ENCODE results near the gene PARP8. TPM values are rescaled to one million over a fixed set of nuclear protein-coding genes. Genes with fewer than 3 reads are reported as not detected.

PARP8 gene
- total RNA-seq, 1 experiment from 2014 or later = 44.1 TPM

- H3K4me1 Mint-ChIP-seq (ENCODE audit: low read depth, unreplicated experiment) = no peaks in the 10 kb centered on the region
- no TSS peak for BruUV-seq (replicated peaks)
- no peak for DNase-seq
- TF ChIP-seq CTCF (IDR thresholded peaks at IDR 0.05; ENCODE audit: unreplicated experiment) = no peak
- intact Hi-C loops (cut with micrococcal nuclease; ENCODE audit: unreplicated experiment) = no loop called here
- H3K27me3 Mint-ChIP-seq (ENCODE audit: unreplicated experiment) = peaks cover 27% of the 10 kb centered on the region
- no peaks in the 10 kb centered on the region for H3K36me3 Mint-ChIP-seq (ENCODE audit: insufficient read depth, unreplicated experiment)
- H3K4me3 Mint-ChIP-seq (ENCODE audit: low read depth, unreplicated experiment) = no peak overlapping the region
- CTCF ChIA-PET = interaction anchor here (0.6 kb wide), 1 partner anchor 340 kb away, joined by 4 read pairs; no protein-coding TSS in a partner anchor
- H3K9me3 Mint-ChIP-seq (ENCODE audit: low read depth, unreplicated experiment) = no peaks in the 10 kb centered on the region
- no peak overlapping the region for H3K27ac Mint-ChIP-seq (ENCODE audit: unreplicated experiment)
Measured at GRCh38 chr5:50866415-50866814, 200.0 kb downstream of the PARP8 start.

GRCh38 chr5:50867140-50867539, 200.7 kb downstream of the PARP8 start:
- peaks cover 29% of the 10 kb centered on the region for H3K27me3 Mint-ChIP-seq (ENCODE audit: unreplicated experiment)
- H3K27ac Mint-ChIP-seq (ENCODE audit: unreplicated experiment) = no peak overlapping the region
- no TSS peak for BruUV-seq (replicated peaks)
- H3K4me3 Mint-ChIP-seq (ENCODE audit: low read depth, unreplicated experiment) = no peak overlapping the region
- intact Hi-C loops (cut with micrococcal nuclease; ENCODE audit: unreplicated experiment) = no loop called here
- CTCF ChIA-PET = no interaction called here
- no peaks in the 10 kb centered on the region for H3K9me3 Mint-ChIP-seq (ENCODE audit: low read depth, unreplicated experiment)
- DNase-seq = no peak
- no peaks in the 10 kb centered on the region for H3K4me1 Mint-ChIP-seq (ENCODE audit: low read depth, unreplicated experiment)
- H3K36me3 Mint-ChIP-seq (ENCODE audit: insufficient read depth, unreplicated experiment) = no peaks in the 10 kb centered on the region
- TF ChIP-seq CTCF (IDR thresholded peaks at IDR 0.05; ENCODE audit: unreplicated experiment) = no peak

GRCh38 chr5:50873595-50874277, 207.3 kb downstream of the PARP8 start:
- Mint-ChIP-seq H3K4me1 (ENCODE audit: low read depth, unreplicated experiment) (no peaks in the 10 kb centered on the region), H3K27ac (ENCODE audit: unreplicated experiment) (no peak overlapping the region), H3K4me3 (ENCODE audit: low read depth, unreplicated experiment) (no peak overlapping the region), H3K36me3 (ENCODE audit: insufficient read depth, unreplicated experiment) (no peaks in the 10 kb centered on the region), H3K27me3 (ENCODE audit: unreplicated experiment) (peaks cover 41% of the 10 kb centered on the region), H3K9me3 (ENCODE audit: low read depth, unreplicated experiment) (no peaks in the 10 kb centered on the region)
- CTCF ChIA-PET = no interaction called here
- intact Hi-C loops (cut with micrococcal nuclease; ENCODE audit: unreplicated experiment) = no loop called here
- BruUV-seq (replicated peaks) = no TSS peak
- no peak for DNase-seq
- TF ChIP-seq CTCF (IDR thresholded peaks at IDR 0.05; ENCODE audit: unreplicated experiment) = no peak

GRCh38 chr5:50874306-50875001, 208.0 kb downstream of the PARP8 start:
- CTCF ChIA-PET = no interaction called here
- H3K9me3 Mint-ChIP-seq (ENCODE audit: low read depth, unreplicated experiment) = no peaks in the 10 kb centered on the region
- H3K4me1 Mint-ChIP-seq (ENCODE audit: low read depth, unreplicated experiment) = no peaks in the 10 kb centered on the region
- no peak overlapping the region for H3K27ac Mint-ChIP-seq (ENCODE audit: unreplicated experiment)
- intact Hi-C loops (cut with micrococcal nuclease; ENCODE audit: unreplicated experiment) = no loop called here
- no peak for TF ChIP-seq CTCF (IDR thresholded peaks at IDR 0.05; ENCODE audit: unreplicated experiment)
- BruUV-seq (replicated peaks) = no TSS peak
- no peak overlapping the region for H3K4me3 Mint-ChIP-seq (ENCODE audit: low read depth, unreplicated experiment)
- H3K27me3 Mint-ChIP-seq (ENCODE audit: unreplicated experiment) = peaks cover 35% of the 10 kb centered on the region
- H3K36me3 Mint-ChIP-seq (ENCODE audit: insufficient read depth, unreplicated experiment) = no peaks in the 10 kb centered on the region
- DNase-seq = no peak

All from Calu3 (cell line).